ENCODE results near the gene BTNL9.
A peak's percentile ranks its signal among the peaks of the same experiment; 100 is the strongest.
"Not testable (repeated sequence)": the region's sequence is repeated elsewhere in the genome, so short reads cannot be mapped to it uniquely, and the experiment has no call there.

Gene BTNL9

DNA sequence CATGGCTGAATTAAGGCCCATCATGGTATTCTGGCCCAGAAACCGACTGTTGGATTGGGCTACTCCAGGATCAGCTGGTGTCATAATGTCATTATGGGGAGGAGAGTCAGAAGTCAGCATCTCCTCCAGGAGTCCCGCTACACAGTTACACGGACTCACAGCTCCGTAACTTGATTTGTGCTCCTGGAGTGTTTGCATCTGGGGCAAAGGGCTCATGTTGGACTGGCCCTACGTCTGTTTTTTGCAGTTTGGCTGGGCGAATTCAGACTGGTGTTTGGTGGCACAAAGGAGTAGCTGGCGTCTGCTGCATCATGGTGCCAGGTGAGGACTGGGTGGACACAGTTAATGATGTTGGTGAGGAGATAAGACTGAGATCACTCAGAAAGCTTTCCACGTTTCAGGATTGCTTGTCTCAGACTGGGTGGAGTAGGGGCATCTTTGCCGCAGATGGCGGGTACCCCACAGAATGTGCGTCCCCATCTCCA, 59.6 kb downstream of the BTNL9 start:
- H3K4me3 ChIP-seq (ENCODE audit: low read length in 2 of 2): no peak overlapping the region
- no peaks in the 10 kb centered on the region for H3K36me3 ChIP-seq (ENCODE audit: control insufficient read depth in 2 of 2, insufficient read depth in 2 of 2, low read length in 2 of 2)
- peaks cover 6% of the 10 kb centered on the region for H3K4me1 ChIP-seq (ENCODE audit: control insufficient read depth, insufficient read depth, low read length)
- H3K9ac ChIP-seq (ENCODE audit: low read length in 2 of 2): no peak overlapping the region
- no peaks in the 10 kb centered on the region for H3K9me3 ChIP-seq (ENCODE audit: control insufficient read depth in 2 of 2, low read length in 2 of 2)
- H3K27ac ChIP-seq (ENCODE audit: low read length): no peak overlapping the region
- H3K27me3 ChIP-seq (ENCODE audit: control insufficient read depth in 1 of 2, insufficient read depth in 2 of 2, low read length in 2 of 2): peaks cover 19 to 20% of the 10 kb centered on the region in 2 donors

DNA sequence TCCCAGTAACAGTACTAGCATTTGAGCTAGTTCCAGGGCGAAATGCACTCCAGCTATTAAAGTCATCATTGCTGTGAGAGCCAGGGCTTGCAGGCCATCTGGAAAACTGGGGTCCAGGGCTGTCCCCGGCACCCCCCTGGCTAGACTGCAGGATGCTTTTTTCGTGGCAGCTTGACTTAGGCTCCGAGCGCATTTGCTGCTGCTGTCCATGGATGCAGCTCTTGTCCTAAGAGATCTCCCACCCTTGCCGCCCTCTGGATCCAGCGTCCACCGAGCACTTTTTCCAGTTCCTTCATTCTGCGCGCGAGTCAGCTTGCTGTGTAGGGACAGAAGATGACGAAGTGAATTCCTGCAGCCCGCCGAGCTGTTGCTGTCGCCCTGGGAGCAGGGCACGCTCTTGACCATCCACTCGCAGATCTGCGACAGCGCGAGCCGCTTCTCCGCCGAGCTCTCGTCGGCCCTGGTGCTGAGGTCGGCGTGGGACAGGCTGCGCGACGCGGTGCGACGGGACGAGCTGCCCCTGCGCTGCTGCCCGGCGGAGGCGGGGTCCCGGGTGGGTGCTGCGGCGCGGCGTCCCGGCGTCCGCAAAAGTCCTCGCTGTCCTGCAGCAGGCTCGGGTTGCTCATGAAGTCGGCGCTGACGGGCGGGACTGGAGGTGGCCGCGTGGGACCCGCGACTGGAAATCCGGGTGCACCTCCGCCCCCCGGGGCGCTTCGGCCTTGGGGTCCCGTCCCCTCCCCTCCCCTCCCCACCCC, 60.2 kb downstream of the BTNL9 start:
- peak overlapping the region in 1 of 2 donors; percentile 35 for H3K4me3 ChIP-seq (ENCODE audit: low read length in 2 of 2)
- peaks cover 19 to 22% of the 10 kb centered on the region in 2 donors for H3K27me3 ChIP-seq (ENCODE audit: control insufficient read depth in 1 of 2, insufficient read depth in 2 of 2, low read length in 2 of 2)
- no peaks in the 10 kb centered on the region for H3K9me3 ChIP-seq (ENCODE audit: control insufficient read depth in 2 of 2, low read length in 2 of 2)
- H3K27ac ChIP-seq (ENCODE audit: low read length): no peak overlapping the region
- H3K4me1 ChIP-seq (ENCODE audit: control insufficient read depth, insufficient read depth, low read length): peaks cover 6% of the 10 kb centered on the region
- H3K36me3 ChIP-seq (ENCODE audit: control insufficient read depth in 2 of 2, insufficient read depth in 2 of 2, low read length in 2 of 2): no peaks in the 10 kb centered on the region
- H3K9ac ChIP-seq (ENCODE audit: low read length in 2 of 2): no peak overlapping the region

GRCh38 chr5:181101030-181101641, 61.1 kb downstream of the BTNL9 start:
- peaks cover 19 to 23% of the 10 kb centered on the region in 2 donors for H3K27me3 ChIP-seq (ENCODE audit: control insufficient read depth in 1 of 2, insufficient read depth in 2 of 2, low read length in 2 of 2)
- H3K9ac ChIP-seq (ENCODE audit: low read length in 2 of 2); H3K4me1 ChIP-seq (ENCODE audit: control insufficient read depth, insufficient read depth, low read length); H3K9me3 ChIP-seq (ENCODE audit: control insufficient read depth in 2 of 2, low read length in 2 of 2); H3K4me3 ChIP-seq (ENCODE audit: low read length in 2 of 2); H3K36me3 ChIP-seq (ENCODE audit: control insufficient read depth in 2 of 2, insufficient read depth in 2 of 2, low read length in 2 of 2); H3K27ac ChIP-seq (ENCODE audit: low read length): not testable (repeated sequence)

GRCh38 chr5:181101930-181102674, 62.0 kb downstream of the BTNL9 start:
- not testable (repeated sequence) for H3K9ac ChIP-seq (ENCODE audit: low read length in 2 of 2); H3K36me3 ChIP-seq (ENCODE audit: control insufficient read depth in 2 of 2, insufficient read depth in 2 of 2, low read length in 2 of 2); H3K4me3 ChIP-seq (ENCODE audit: low read length in 2 of 2); H3K27ac ChIP-seq (ENCODE audit: low read length); H3K4me1 ChIP-seq (ENCODE audit: control insufficient read depth, insufficient read depth, low read length); H3K9me3 ChIP-seq (ENCODE audit: control insufficient read depth in 2 of 2, low read length in 2 of 2)
- peaks cover 21 to 28% of the 10 kb centered on the region in 2 donors for H3K27me3 ChIP-seq (ENCODE audit: control insufficient read depth in 1 of 2, insufficient read depth in 2 of 2, low read length in 2 of 2)

DNA sequence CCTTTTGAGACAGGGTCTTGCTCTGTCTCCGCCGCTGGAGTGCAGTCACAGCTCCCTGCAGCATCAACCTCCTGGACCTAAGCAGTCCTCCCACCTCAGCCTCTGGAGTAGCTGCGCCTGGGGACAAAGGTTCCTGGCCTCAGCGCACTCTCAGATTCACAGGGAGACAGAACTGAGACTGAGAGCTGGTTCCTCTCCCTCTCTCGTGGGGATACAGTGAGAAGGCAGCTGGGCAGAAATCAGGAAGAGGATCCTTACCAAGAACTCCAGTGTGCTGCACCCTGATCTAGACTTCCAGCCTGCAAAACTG, 64.1 kb downstream of the BTNL9 start:
- H3K4me3 ChIP-seq (ENCODE audit: low read length in 2 of 2); H3K9me3 ChIP-seq (ENCODE audit: control insufficient read depth in 2 of 2, low read length in 2 of 2); H3K36me3 ChIP-seq (ENCODE audit: control insufficient read depth in 2 of 2, insufficient read depth in 2 of 2, low read length in 2 of 2); H3K9ac ChIP-seq (ENCODE audit: low read length in 2 of 2); H3K27ac ChIP-seq (ENCODE audit: low read length); H3K4me1 ChIP-seq (ENCODE audit: control insufficient read depth, insufficient read depth, low read length): not testable (repeated sequence)
- H3K27me3 ChIP-seq (ENCODE audit: control insufficient read depth in 1 of 2, insufficient read depth in 2 of 2, low read length in 2 of 2): peaks cover 34% of the 10 kb centered on the region in 2 donors

- H3K9me3 ChIP-seq (ENCODE audit: control insufficient read depth in 2 of 2, low read length in 2 of 2); H3K4me3 ChIP-seq (ENCODE audit: low read length in 2 of 2); H3K4me1 ChIP-seq (ENCODE audit: control insufficient read depth, insufficient read depth, low read length); H3K27ac ChIP-seq (ENCODE audit: low read length); H3K9ac ChIP-seq (ENCODE audit: low read length in 2 of 2); H3K36me3 ChIP-seq (ENCODE audit: control insufficient read depth in 2 of 2, insufficient read depth in 2 of 2, low read length in 2 of 2): not testable (repeated sequence)
- peaks cover 34% of the 10 kb centered on the region in 2 donors for H3K27me3 ChIP-seq (ENCODE audit: control insufficient read depth in 1 of 2, insufficient read depth in 2 of 2, low read length in 2 of 2)
These were observed 64.7 kb downstream of the BTNL9 start for GRCh38 chr5:181104606-181105390.

DNA sequence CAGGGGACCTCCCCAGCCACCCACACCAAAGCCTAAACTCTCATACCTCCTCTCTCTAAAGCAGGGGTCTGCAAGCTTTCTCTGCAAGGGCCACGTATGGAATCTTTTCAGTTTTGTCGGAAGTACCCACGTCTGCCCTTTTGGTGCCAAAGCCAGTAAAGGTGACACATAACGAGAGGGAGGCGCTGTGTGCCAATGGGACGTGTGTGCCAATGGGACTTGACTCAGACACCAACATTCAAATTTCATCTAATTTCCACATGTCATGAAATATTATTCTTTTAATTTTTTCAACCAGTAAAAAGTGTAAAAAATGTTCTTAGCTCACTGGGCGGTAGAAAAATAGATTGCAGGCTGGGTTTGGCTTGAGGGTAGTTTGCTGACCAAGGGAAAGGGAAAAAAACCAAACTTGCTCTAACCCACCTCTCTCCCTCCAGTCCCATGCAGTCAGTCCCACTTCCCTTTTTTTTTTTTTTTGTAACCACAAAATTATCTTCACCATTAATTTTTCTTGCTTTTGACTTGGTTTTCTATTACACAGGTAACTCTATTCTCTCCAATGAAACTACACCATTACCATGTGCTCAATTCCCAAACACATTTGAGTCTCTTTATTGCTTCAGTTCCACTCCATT, 65.4 kb downstream of the BTNL9 start:
- Histone ChIP-seq H3K36me3 (ENCODE audit: control insufficient read depth in 2 of 2, insufficient read depth in 2 of 2, low read length in 2 of 2) (no peaks in the 10 kb centered on the region), H3K4me3 (ENCODE audit: low read length in 2 of 2) (no peak overlapping the region), H3K27ac (ENCODE audit: low read length) (no peak overlapping the region), H3K27me3 (ENCODE audit: control insufficient read depth in 1 of 2, insufficient read depth in 2 of 2, low read length in 2 of 2) (peaks cover 33 to 34% of the 10 kb centered on the region in 2 donors), H3K9me3 (ENCODE audit: control insufficient read depth in 2 of 2, low read length in 2 of 2) (no peaks in the 10 kb centered on the region), H3K9ac (ENCODE audit: low read length in 2 of 2) (no peak overlapping the region), H3K4me1 (ENCODE audit: control insufficient read depth, insufficient read depth, low read length) (peaks cover under 1% of the 10 kb centered on the region)

- Histone ChIP-seq H3K36me3 (ENCODE audit: control insufficient read depth in 2 of 2, insufficient read depth in 2 of 2, low read length in 2 of 2) (no peaks in the 10 kb centered on the region), H3K27me3 (ENCODE audit: control insufficient read depth in 1 of 2, insufficient read depth in 2 of 2, low read length in 2 of 2) (peaks cover 37 to 47% of the 10 kb centered on the region in 2 donors), H3K27ac (ENCODE audit: low read length) (no peak overlapping the region), H3K9me3 (ENCODE audit: control insufficient read depth in 2 of 2, low read length in 2 of 2) (no peaks in the 10 kb centered on the region), H3K4me1 (ENCODE audit: control insufficient read depth, insufficient read depth, low read length) (no peaks in the 10 kb centered on the region), H3K4me3 (ENCODE audit: low read length in 2 of 2) (no peak overlapping the region), H3K9ac (ENCODE audit: low read length in 2 of 2) (no peak overlapping the region)
These were observed 67.6 kb downstream of the BTNL9 start for GRCh38 chr5:181107699-181108098.

DNA sequence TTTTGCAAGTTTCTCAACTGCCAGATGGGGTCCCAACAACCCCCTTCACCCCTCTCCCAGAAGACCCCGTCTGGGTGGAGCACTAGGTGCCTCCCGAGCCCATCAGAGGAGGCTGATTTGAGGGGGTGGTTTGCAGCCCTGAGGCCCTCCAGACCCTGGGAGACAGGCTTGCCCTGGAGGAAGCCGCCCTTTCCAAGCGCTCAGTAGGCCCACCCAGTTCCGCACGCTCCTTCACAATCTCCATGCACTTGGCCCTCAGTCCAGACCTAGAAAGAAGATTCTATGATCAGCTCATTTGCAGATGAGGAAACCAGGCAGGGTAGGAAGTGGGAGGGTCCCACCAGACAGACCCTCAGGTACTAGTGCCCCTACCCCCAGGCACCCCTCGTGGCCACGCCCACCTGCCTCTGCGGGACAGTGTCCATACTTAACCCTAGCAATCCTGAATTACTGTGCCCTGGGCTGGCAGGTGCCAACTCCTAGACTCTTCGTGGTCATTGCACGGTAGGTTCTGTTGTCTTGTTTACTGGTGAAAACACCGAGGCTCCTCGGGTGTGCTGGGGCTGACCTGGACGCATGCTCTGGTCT, 68.6 kb downstream of the BTNL9 start:
- H3K27ac ChIP-seq (ENCODE audit: low read length): no peak overlapping the region
- H3K4me1 ChIP-seq (ENCODE audit: control insufficient read depth, insufficient read depth, low read length): no peaks in the 10 kb centered on the region
- H3K9me3 ChIP-seq (ENCODE audit: control insufficient read depth in 2 of 2, low read length in 2 of 2): no peaks in the 10 kb centered on the region
- no peaks in the 10 kb centered on the region for H3K36me3 ChIP-seq (ENCODE audit: control insufficient read depth in 2 of 2, insufficient read depth in 2 of 2, low read length in 2 of 2)
- H3K4me3 ChIP-seq (ENCODE audit: low read length in 2 of 2): no peak overlapping the region
- H3K9ac ChIP-seq (ENCODE audit: low read length in 2 of 2): no peak overlapping the region
- H3K27me3 ChIP-seq (ENCODE audit: control insufficient read depth in 1 of 2, insufficient read depth in 2 of 2, low read length in 2 of 2): peaks cover 40 to 53% of the 10 kb centered on the region in 2 donors
